ENCODE measurements around the gene ITGA5.

The ITGA5 gene

DNA sequence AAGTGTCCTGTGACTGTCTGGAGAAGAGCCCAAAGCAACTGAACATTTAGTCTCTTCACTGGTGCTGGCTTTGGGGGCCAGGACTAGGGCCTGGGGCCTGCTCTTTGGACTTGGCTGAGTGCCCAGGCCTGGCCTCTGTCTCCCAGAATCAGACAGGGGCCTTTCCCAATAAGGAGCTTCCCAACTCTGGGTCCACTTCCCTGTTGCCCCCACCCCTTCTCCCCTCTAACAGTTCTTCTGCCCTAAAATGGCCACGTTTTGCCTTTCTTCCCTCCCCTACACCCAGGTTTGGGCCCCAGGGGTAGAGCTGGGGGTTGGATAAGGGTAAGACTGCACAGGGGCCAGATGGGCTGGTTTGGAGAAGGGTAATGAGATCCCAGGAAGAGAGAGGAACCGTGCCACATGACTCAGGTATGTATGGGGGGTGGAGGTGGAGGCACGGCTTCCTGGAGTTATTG is 10.0 kb upstream of the ITGA5 start:
- DNase-seq: no peak

DNA sequence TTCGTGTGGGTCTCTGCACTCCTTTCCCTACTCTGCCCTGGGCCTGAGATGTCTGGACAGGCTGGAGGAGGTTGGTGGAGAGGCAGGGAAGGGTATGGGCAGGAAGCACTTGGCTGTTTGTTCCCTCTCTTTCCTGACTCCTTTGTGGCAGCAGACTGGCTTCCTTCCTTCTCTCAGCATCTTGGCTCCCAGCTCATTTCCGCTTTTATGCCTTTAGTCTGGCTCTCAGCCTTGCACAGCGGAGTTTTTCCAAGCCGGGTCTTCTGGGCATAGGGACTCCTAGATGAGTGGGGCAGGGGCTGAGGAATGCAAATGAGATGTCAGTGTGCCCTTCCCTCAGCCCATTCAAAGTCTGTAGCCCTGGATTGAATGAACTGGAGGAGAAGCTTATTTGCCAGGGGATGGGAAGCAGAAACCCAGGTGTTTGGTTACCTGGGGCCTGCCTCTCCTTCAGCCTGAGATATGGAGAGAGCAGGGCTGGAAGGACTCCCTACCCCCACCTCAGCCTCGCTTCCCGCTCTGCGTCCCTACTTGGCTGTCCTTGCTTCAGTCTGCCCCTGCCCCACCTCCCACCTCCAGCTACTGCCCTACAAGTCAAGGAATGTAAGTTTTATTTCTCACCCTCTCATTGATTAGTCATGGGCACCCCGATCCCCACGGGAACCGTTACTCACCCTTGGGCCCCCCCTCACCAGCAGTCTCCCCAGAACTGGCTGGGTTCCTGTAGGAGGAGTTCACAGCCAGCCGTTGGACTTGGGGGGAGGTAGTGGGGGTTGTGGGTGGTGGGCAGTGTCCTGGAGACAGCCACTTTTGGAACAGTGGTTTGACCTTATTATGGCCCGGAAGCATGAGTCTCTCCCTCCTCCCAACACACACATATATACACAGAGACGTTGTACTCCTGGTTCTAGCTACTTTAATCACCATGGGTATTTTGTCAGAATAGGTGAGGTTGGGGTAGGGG is 9.3 kb upstream of the ITGA5 start:
- DNase-seq: peak; percentile 78

DNA sequence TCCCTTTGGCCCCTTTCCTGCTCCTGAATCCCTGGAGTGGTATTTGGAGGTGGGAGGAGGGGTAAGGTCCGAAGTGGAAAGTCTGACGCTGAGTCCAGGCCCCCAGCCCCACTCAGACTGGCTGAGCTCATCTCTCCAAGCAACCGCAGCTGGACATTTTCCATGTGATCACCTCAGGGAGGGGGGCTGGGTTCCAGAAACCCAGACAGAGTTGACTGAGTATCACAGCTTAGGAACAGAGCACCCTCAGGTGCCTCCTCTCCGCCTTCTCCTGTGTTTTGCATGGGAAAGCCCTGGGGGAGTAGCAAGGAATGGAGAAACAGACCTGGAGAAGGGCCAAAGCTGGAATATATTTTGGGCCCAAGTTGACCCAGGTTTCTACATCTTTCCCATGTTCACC is 8.0 kb upstream of the ITGA5 start:
- DNase-seq: no peak

DNA sequence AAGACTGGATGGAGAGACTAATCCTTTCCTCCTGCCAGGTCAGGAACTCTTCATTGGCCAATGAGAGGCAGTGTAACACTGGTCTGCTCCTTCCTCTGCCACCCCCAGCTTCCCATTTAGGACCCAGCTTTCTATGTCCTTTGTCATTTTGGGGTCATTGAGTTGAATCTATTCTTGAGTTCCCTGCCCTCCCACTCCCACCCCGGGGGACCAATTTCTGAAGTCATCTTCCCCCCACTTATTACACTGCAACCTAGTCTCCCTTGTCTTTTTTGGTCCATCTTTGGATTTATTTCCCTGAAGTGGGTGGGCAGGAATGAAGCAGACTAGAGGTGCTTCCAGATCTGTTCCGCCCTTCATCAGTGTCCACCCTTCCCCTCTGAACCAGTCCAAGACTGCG is 7.6 kb upstream of the ITGA5 start:
- DNase-seq: no peak

DNA sequence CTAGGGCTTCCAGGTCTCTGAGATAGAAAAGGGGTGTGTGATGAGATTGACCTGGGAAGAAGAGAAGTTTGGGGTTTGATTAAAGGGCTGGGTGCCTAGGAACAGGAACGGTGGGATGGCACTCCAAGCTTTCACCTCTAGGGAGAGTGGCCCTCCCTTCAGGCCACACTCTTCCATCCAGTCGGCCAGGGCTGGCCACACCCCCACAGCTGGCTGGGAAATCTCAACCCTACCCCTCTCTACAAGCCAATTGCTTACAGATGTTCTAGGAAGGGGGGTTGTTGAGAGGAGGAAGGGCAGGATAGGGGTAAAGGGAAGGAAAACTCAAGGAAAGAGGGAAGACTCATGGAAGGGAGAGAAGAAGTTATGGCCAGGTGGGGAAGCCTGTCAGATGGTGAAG is 6.6 kb upstream of the ITGA5 start:
- no peak for DNase-seq

DNA sequence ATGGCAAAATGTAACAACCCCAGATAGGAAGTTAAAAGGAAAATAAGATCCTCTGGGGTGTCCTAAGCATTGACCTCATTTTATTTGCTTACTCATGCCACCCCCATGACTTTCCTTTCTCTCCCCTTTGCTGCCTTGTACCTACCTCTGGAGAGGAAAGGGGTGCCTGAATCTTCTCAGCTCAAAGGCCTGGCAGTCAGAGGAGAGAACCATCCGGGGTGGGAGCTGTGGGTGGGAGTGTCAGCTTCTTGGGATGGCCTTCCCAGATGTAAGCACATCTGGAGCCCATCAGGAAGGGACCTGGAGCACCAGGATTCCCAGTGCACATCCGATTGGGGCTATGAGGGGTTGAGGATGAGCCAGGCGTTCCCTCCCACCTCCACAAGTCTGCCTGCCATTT is 5.2 kb upstream of the ITGA5 start:
- DNase-seq: no peak

DNA sequence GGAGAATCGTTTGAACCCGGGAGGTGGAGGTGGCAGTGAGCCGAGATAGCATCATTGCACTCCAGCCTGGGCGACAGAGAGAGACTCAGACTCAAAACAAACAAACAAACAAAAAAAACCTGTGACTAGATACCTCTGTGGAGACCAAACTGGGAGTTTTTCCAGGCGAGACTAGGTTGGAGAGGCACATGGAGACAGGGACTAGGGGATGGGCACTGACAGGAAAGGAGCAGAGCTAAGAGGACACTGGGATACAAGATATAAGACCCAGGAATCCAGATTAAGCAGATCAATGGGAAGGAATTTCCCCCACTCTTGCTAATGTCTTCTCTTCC is 4.7 kb upstream of the ITGA5 start:
- no peak for DNase-seq

DNA sequence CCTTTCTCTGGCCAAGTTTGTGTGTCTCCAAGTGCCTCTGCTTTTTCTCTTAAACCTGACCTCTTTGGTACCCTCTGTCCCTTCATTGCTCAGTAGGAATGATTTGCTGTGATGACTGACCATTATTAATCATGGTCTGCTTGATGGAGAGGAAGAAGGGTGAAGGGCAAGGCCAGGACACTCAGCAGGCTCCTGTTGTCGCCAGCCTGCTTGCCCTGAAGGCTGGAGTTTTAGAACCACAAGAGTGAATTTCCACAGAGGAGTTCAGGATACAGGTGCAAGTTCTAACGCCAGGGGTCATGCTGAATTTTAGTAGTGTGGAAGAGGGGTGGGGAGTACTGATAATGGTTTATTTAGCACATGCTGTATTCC is 2.8 kb upstream of the ITGA5 start:
- DNase-seq: no peak

DNA sequence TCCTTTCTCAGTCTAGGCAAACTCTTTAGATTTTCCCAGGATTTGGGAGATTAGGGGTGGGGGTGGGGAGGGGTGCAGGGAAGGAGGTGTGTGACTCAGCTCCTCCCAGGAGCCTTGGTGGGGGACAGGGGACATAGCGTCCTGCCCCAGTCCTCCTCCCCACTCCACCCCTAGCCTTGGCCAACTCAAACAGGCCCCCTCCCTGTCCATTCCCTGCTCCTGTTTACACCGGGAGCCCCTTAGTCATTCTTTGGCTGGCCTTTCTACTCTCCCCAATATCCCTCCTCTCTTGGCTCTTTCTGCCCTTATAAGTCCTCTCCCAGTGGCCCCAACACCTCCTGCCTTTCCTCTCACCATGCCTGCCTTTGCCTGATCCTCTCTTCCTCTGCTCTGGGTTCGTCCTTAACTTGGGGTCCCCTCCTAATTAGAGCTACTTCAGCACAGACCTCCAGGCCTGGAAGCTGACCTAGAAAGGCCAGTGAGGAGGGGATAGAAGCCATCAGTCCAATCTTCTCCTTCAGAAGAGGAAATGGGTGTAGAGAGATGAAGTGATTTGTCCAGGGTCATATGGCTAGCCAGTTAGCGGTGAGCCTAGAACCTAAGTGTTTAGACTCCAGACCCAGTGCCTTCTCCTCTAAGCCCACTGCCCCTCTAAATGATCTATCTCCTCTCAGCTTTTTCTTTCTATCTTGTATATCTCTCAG is 2.3 kb upstream of the ITGA5 start:
- no peak for DNase-seq

DNA sequence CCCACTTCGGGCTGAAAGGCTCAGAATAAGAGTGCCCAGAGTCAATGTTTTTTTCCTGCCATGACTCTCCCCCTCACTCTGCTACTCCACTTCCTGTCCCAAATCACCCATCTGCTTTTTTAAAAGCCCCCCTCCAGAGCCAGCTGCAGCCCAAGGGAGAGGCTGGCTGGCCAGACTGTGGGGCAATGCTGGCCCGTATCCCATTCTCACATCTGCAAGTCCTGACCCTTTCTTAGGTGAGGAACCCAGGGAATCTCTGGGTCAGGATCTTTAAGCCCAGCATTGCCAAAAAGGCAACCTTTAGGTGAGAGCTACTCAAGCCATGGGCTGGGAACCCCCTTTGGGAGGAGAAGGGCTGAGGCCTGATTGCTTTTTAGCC is 1.7 kb upstream of the ITGA5 start:
- DNase-seq: no peak

DNA sequence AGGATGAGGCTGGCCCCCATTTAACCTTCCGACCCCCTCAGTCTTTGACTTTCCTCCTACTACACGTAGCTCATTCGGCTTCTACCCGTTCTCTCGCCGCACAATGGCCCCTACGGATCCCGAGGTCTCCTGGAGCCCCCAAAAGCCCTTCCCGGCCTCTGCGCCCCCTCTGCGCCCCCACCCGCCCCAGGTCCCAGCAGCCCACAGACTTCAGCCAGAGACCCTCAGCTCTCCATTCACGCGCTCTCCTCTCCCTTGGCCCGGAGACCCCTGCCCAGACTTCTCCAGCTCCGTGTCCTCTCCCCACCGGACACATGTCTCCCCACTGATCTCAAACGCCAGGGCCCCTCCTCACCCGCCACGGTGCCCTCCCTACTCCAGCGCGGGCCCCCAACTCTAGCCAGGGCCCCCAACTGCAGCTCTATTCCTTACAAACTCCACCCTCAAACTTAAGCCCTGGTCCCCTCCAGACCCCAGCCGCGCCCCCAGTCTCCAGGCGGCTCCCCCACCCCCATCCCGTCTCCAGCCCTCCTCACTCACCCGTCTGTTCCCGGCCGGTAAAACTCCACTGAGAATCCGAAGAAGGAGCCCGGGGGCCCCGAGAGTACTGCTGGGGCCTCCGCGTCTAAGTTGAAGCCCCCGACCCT is 502 bp downstream of the ITGA5 start:
- no peak for DNase-seq

DNA sequence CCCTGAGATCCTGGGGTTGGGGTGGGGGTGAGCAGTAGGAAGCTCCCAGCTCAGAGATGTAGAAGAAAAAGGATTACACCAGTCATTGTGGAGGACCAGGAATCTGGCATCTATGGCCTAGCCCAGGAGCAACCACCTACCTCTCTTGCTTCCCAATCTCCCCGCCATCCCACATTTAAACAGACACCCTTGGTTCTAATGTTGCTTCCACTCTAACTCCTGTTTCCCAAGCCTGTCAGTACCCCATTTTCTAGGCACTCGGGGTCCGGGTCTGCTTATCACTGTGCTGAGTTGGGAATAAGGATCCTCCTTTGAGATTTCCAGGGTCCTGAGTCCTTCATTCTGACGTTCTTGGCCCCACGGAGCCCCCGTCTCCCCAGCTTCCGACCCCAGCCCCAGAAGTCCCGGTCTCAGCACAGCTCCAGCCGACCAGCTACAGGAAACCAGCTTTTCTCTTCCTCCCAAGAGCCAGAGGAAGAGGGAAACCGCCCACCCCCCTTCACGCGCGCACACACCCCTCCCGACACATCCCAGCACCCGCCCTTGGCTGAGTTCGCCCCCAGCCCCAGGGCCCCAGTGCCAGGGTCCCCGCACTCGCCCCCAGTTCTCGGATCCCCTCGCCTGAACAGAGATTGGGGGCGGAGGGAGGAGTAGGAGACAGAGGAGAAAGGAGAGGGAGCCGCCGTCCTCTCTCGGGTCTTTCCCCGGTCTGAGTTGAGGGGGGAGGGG is 1.2 kb downstream of the ITGA5 start:
- DNase-seq: no peak

DNA sequence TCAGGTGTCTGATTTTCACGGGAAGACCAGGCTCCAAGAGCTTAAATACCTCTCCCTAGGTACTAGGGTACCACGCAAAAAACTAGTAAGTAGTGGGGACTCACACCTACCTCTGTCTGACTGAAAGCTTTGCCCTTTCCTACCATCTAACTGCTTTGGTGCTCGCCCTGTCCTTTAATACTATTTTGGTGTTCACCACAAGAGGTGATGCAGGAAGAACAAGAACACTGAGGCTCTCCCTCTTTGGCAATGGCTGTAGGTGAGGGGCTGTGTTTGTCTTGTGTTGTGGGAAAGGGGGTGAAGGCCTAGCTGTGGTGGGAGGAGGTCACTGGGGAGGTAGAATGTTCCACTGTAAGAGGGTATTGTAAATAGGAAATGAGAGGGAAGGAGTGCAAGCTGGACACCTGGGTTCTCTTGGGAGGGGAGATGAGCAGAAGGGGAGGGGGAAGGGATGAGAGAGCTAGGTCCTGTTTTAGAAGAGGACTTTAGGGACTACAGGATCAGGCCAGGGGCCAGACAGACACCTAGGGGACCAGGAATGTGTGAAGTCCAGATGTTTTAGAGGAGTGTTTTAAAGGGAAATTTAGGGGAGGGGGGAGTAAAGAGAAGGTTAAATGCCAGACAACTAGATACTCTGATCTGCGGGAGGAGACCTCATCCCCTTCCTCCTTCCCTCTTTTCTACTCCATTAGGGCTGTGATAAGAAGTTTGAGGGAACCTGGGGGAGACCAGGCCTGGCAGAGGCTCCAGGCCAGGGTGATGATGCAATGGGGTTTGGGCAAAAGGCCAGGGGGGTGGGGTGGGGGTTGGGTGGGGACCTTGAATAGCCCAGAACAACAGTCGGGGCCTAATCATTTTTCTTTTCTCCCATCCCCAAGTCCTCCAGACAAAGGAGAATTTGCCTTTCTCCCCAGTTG is 2.1 kb downstream of the ITGA5 start:
- no peak for DNase-seq

DNA sequence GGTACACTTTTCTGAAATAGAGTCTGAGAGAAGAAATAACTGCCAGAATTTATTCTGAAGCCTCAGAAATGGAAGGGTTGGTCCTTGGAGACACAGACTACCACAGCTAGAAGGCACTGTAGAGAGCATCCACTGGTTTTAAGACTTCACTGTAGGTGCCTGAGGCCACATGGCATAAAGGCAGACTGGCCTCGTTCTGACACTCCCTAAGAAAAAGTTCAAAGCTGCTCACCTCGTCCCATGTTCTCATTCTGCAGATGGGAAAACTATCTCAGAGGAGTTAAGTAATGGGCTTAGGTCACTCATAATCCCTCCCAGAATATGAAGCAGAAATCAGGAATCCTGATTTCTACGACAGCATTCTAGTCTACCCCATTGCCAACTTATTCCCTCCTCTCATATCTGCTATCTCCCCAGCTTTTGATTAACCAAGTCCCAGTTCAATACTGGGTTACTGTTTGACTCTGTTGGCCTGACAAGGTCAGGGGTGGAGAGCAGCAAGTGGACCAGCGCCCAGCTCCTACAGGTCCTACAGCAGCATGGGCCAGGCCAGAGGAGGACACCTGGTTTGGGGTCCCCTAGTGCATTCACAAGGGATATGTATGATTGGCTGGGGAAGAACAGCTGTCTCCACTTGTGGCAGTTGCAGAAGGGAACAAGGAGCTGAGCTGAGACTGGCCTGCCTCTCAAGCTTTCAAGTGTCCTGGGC is 3.7 kb downstream of the ITGA5 start:
- DNase-seq: no peak

DNA sequence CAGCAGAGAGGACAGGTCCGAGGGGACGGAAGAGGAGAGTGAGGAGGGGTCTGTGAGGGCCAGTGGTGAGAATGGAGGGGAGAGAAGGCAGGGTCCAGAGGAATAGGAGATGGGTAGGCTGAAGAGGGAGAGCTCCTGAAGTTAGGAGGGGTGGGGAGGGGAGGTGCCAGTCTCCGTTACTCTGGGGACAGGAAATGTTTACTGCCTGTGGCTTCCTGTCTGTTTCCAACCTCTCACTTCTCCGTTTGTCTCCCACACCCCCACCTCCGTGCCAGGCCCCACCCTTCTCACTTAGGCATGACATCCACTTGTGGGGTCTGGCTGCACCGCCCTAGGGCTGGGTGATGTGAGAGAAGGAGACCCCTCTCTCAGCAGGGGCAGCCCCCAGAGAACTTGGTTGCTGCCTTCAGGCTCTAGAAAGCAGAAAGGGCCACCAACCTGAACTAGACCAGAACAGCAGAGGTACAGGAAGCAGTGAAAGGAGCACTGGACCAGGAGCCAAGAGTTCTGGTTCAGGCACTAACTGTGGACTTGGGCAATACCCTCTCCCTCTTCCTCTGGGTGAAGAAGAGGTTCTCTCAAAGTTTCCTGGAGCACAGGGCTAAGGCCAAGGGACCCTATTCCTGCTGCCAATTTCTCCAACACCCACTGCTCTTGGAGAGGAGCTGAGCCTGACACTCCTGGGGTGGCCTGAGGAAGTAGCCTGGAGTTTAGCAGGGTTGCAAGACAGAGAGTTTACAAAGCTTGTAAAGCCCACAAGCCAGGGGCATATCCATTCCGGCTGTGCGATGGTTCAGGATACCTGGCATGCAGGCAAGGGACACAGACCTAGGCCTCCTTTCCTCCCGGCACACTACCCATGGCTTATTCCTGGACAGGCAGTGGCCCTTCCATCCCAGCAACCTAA is 5.5 kb downstream of the ITGA5 start:
- DNase-seq: peak; percentile 82

DNA sequence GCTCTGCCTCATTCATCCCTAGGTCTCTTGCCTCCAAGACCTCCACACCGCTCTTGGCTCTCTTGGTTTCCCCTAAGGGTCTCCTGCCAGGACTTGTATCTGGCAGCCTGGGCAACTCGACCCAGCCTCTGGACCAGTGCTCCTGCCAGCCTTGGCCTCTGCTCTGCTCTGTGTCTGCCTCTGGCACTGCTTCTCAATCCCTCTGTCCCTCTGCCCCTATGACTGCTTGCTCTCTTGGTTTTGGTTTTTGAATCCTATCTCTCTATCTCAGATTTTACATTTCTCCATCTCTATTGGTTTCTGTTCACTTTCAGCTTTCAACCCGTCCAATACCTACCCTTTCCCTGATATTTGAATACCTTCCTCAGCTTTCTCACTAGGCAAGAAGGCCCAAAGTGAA is 6.3 kb downstream of the ITGA5 start:
- no peak for DNase-seq

DNA sequence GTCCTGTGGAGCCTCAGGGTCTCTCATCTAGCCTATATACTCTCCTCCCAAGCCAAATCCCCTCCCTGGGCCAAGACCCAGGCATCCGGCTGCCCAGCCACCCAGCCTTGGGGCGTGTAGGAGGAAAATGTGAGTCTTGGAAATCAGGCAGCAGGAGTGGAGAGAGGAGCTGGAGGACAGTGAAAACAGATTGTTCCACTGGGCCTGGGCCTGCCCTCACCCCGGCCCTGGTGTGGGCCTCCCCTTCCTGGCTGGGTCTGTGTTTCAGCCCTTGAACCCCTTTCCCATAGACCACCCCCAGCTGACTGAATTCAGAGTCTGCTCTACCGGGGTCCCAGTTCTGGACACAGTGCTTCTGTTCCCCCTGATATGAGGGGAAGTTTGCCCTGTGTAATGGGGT is 6.7 kb downstream of the ITGA5 start:
- DNase-seq: no peak

DNA sequence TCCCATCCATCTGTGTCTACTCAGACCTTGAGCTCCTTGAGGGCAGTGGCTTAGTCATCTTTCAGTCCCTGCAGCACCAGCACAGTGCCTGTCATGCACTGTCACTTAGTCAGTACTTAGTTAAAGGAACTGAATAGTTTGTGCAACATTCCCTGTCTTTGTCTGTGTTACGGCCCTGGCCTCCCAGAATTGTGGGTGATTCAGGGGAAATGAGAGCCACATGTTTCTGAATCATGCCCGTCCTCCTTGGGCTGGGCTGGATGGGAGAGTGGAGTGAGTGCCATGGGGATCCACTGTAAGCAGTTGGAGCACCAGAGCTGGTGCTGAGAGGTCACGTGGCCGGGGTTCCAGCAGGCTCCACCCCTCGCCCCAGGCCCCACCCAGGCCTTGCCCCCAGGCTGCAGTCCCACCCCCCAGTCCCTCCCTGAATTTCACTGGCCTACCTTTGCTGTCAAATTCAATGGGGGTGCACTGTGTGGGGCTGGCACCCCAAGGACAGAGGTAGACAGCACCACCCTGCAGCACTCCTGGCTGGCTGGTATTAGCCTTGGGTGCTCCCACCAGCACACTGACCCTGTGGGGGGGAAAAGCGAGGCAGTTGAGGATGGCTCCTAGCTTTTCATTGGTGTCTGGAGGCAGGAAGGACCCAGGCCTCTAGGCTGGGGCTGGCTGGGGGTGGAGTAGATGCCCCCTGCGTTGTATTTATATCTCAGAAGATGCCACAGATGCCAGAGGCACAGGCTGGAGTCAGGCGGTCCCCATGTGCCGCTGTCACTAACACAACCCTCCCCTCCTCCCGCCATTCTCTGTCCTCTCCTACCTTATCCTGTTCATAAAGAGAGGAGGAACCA is 7.5 kb downstream of the ITGA5 start:
- DNase-seq: no peak

DNA sequence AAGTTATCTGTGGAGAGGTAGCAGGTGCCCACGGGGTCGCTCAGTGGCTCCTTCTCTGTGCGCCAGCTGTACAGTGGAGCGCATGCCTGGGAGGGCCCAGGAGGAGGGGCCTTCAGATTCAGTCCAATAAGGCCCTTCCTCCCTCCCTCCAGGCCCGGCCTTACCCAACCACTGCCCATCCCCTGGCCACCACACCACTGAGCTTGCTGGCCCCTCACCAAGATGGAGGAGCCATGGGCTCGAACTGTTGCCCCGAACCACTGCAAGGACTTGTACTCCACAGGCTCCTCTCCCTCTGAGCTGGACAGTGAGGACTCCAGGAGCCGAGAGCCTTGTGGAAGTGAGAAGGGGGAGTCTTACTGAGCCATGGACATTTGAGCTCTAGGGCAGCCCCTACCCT is 9.8 kb downstream of the ITGA5 start:
- DNase-seq: no peak
